ENCODE measurements around the gene HMGN1.

The HMGN1 gene

DNA sequence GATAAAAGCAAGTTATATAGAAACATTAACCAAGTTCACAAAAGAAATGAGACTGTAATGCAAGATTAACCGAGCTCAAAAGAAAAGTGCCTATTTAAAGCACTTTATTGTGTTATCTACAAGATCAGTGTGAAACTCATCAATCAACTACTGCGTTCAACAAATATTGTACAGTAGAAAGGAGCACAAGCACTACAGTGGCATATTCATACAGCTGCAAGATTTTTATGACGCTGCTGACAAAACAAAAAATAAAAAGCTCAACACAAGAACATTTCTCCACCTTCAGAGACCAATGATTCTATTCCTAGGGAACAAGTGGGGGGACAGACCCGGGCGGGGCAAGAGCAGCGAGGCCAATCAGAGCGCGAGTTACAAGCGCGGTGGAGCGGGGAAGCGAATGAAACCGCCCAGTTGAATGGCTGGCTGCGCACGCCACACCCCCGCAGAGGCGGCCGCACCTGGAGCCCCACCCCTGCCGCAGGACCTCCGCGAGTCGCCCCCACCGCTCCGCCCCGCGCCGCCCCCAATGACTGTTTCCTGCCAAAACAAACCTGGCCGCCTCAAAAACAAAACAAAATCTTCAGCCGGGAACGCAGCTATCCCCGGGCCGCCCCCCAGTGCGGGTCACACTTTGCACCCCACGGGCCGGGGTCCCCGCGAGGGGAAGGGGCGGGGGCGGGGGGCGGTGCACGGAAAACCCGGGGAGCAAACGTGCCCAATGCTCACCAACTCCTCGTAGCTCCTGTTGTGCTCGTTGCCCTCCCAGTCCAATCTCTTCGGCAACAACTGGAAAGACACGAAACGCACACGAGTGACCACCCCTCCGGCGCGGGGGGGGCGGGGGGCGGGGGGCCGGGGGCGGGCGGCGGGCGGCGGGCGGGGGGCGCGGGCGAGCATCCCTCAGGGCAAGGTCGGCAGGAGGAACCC lies 36.5 kb downstream of the HMGN1 start:
- H3K36me3 ChIP-seq (ENCODE audit: control insufficient read depth in 4 of 4, insufficient read depth in 4 of 4, low read length in 3 of 4), result peaks cover 6 to 26% (median 17%) of the 10 kb centered on the region in 4 experiments
- H3K27me3 ChIP-seq (replicated peaks in 2 of 5; ENCODE audit: control insufficient read depth in 4 of 5, insufficient read depth in 5 of 5, low read length in 4 of 5), result no peaks in the 10 kb centered on the region
- peaks cover 7 to 18% (median 15%) of the 10 kb centered on the region in 4 experiments for H3K4me1 ChIP-seq (ENCODE audit: control extremely low read depth in 1 of 4, control insufficient read depth in 4 of 4, insufficient read depth in 4 of 4, low read length in 3 of 4)
- H3K9me3 ChIP-seq (ENCODE audit: control extremely low read depth in 1 of 5, control insufficient read depth in 4 of 5, insufficient read depth in 2 of 5, low read depth in 1 of 5, low read length in 4 of 5), result no peaks in the 10 kb centered on the region
- POLR2A ChIA-PET, result interaction anchor here (0.5 to 1.8 kb wide), 7 partner anchors 10 to 866 kb away, joined by 3 to 9 read pairs (median 4); partner anchors contain the start of genes HMGN1 and PSMG1
- peak overlapping the region; percentile 64 to 94 (median 84) for H3K4me3 ChIP-seq (ENCODE audit: control insufficient read depth in 1 of 7, extremely low read depth in 1 of 7, insufficient read depth in 4 of 7, low read depth in 2 of 7, low read length in 6 of 7)
- CTCF ChIA-PET, result interaction anchor here (0.7 to 2.3 kb wide), 4 partner anchors 13 to 132 kb away, joined by 3 to 8 read pairs (median 4); no protein-coding TSS in a partner anchor
- WGBS (ENCODE audit: insufficient coverage), result 0% methylated on average over 27 of the region's 65 CpGs
- peak overlapping the region; percentile 40 to 87 for H3K27ac ChIP-seq (ENCODE audit: insufficient read depth in 1 of 2, low read depth in 1 of 2, low read length in 2 of 2, poor library complexity in 1 of 2, severe bottlenecking in 2 of 2)
- DNase-seq, result peak; percentile 93 to 96 (median 96)

GRCh38 chr21:39311164-39311563 lies 37.7 kb downstream of the HMGN1 start:
- no peak for DNase-seq
- 98% methylated on average over 5 of the region's 7 CpGs for WGBS (ENCODE audit: insufficient coverage)
- Histone ChIP-seq H3K9me3 (ENCODE audit: control extremely low read depth in 1 of 5, control insufficient read depth in 4 of 5, insufficient read depth in 2 of 5, low read depth in 1 of 5, low read length in 4 of 5) (no peaks in the 10 kb centered on the region), H3K36me3 (ENCODE audit: control insufficient read depth in 4 of 4, insufficient read depth in 4 of 4, low read length in 3 of 4) (peaks cover 6 to 26% (median 17%) of the 10 kb centered on the region in 4 experiments), H3K4me3 (ENCODE audit: control insufficient read depth in 1 of 7, extremely low read depth in 1 of 7, insufficient read depth in 4 of 7, low read depth in 2 of 7, low read length in 6 of 7) (no peak overlapping the region), H3K27me3 (replicated peaks in 2 of 5; ENCODE audit: control insufficient read depth in 4 of 5, insufficient read depth in 5 of 5, low read length in 4 of 5) (no peaks in the 10 kb centered on the region), H3K4me1 (ENCODE audit: control extremely low read depth in 1 of 4, control insufficient read depth in 4 of 4, insufficient read depth in 4 of 4, low read length in 3 of 4) (peaks cover 7 to 18% (median 15%) of the 10 kb centered on the region in 4 experiments), H3K27ac (ENCODE audit: insufficient read depth in 1 of 2, low read depth in 1 of 2, low read length in 2 of 2, poor library complexity in 1 of 2, severe bottlenecking in 2 of 2) (no peak overlapping the region)
- POLR2A ChIA-PET, result interaction anchor here (1.8 kb wide), 1 partner anchor 37 kb away, joined by 9 read pairs; the partner anchor contains the start of gene HMGN1
- CTCF ChIA-PET, result no interaction called here

GRCh38 chr21:39307466-39307865 lies 41.4 kb downstream of the HMGN1 start:
- Histone ChIP-seq H3K9me3 (ENCODE audit: control extremely low read depth in 1 of 5, control insufficient read depth in 4 of 5, insufficient read depth in 2 of 5, low read depth in 1 of 5, low read length in 4 of 5) (no peaks in the 10 kb centered on the region), H3K4me1 (ENCODE audit: control extremely low read depth in 1 of 4, control insufficient read depth in 4 of 4, insufficient read depth in 4 of 4, low read length in 3 of 4) (peaks cover 6 to 9% (median 7%) of the 10 kb centered on the region in 4 experiments), H3K27ac (ENCODE audit: insufficient read depth in 1 of 2, low read depth in 1 of 2, low read length in 2 of 2, poor library complexity in 1 of 2, severe bottlenecking in 2 of 2) (no peak overlapping the region), H3K36me3 (ENCODE audit: control insufficient read depth in 4 of 4, insufficient read depth in 4 of 4, low read length in 3 of 4) (peaks cover 6 to 40% (median 27%) of the 10 kb centered on the region in 4 experiments), H3K27me3 (replicated peaks in 2 of 5; ENCODE audit: control insufficient read depth in 4 of 5, insufficient read depth in 5 of 5, low read length in 4 of 5) (no peaks in the 10 kb centered on the region), H3K4me3 (ENCODE audit: control insufficient read depth in 1 of 7, extremely low read depth in 1 of 7, insufficient read depth in 4 of 7, low read depth in 2 of 7, low read length in 6 of 7) (no peak overlapping the region)
- POLR2A ChIA-PET, result no interaction called here
- WGBS (ENCODE audit: insufficient coverage), result no CpG with 5 or more reads among the region's 1 CpG
- no peak for DNase-seq
- CTCF ChIA-PET, result no interaction called here

DNA sequence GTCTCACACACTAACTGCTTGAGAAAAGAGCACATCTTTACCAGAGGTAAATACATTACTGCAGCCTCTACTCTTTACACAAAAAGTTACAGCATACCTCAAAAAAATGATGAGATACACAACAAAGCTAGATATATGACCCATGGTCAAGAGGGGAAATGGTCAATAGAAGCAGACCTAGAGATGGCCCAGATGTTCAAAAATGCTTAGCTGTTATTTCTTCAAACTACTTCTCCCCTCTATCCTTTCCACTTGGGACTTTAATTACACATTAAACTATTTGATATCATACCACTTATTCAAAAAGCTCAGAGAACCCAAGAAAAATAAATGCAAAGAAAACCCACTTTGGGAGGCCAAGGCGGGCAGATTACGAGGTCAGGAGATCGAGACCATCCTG lies 48.3 kb downstream of the HMGN1 start:
- CTCF ChIA-PET, result interaction anchor here (1.3 to 1.6 kb wide), 3 partner anchors 8 to 87 kb away, joined by 3 to 4 read pairs (median 3); no protein-coding TSS in a partner anchor
- no peak for DNase-seq
- H3K36me3 ChIP-seq (ENCODE audit: control insufficient read depth in 4 of 4, insufficient read depth in 4 of 4, low read length in 3 of 4), result peaks cover 11 to 74% (median 38%) of the 10 kb centered on the region in 4 experiments

DNA sequence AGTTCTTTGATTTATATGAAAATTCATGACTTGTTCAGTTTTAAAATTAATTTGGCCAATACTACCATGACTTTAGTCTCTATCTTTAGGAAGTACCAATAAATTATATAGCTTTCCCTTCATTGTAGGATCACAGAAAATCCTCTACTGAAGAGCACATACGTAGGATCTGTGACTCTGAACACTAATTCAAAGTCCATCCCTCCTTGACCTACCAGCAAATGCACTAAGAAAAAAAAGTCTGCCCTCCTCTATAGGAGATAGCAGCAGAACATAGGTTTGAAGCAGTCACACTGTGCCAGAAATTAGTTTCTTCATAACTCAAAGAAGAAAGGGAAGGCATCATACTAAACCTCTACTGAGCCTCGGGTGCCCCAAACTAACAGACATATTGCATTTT lies 52.0 kb downstream of the HMGN1 start:
- Histone ChIP-seq H3K4me1 (ENCODE audit: control extremely low read depth in 1 of 4, control insufficient read depth in 4 of 4, insufficient read depth in 4 of 4, low read length in 3 of 4) (no peaks in the 10 kb centered on the region), H3K36me3 (ENCODE audit: control insufficient read depth in 4 of 4, insufficient read depth in 4 of 4, low read length in 3 of 4) (peaks cover 22 to 87% (median 49%) of the 10 kb centered on the region in 4 experiments), H3K27ac (ENCODE audit: insufficient read depth in 1 of 2, low read depth in 1 of 2, low read length in 2 of 2, poor library complexity in 1 of 2, severe bottlenecking in 2 of 2) (no peak overlapping the region), H3K27me3 (replicated peaks in 2 of 5; ENCODE audit: control insufficient read depth in 4 of 5, insufficient read depth in 5 of 5, low read length in 4 of 5) (no peaks in the 10 kb centered on the region), H3K4me3 (ENCODE audit: control insufficient read depth in 1 of 7, extremely low read depth in 1 of 7, insufficient read depth in 4 of 7, low read depth in 2 of 7, low read length in 6 of 7) (no peak overlapping the region), H3K9me3 (ENCODE audit: control extremely low read depth in 1 of 5, control insufficient read depth in 4 of 5, insufficient read depth in 2 of 5, low read depth in 1 of 5, low read length in 4 of 5) (peaks cover 2 to 17% (median 5%) of the 10 kb centered on the region in 5 experiments)
- no peak for DNase-seq
- ChIA-PET POLR2A (interaction anchor here (0.6 kb wide), 1 partner anchor 59 kb away, joined by 4 read pairs; no protein-coding TSS in a partner anchor), CTCF (interaction anchor here (0.9 to 1.2 kb wide), 3 partner anchors 14 to 147 kb away, joined by 3 to 4 read pairs (median 3); no protein-coding TSS in a partner anchor)
- WGBS (ENCODE audit: insufficient coverage), result 100% methylated on average over 1 of the region's 2 CpGs

More for the DNA sequence above, 48.3 kb downstream of the HMGN1 start:
- H3K27me3 ChIP-seq (replicated peaks in 2 of 5; ENCODE audit: control insufficient read depth in 4 of 5, insufficient read depth in 5 of 5, low read length in 4 of 5), result no peaks in the 10 kb centered on the region
- no peaks in the 10 kb centered on the region for H3K4me1 ChIP-seq (ENCODE audit: control extremely low read depth in 1 of 4, control insufficient read depth in 4 of 4, insufficient read depth in 4 of 4, low read length in 3 of 4)
- no peak overlapping the region for H3K27ac ChIP-seq (ENCODE audit: insufficient read depth in 1 of 2, low read depth in 1 of 2, low read length in 2 of 2, poor library complexity in 1 of 2, severe bottlenecking in 2 of 2)
- no peak overlapping the region for H3K4me3 ChIP-seq (ENCODE audit: control insufficient read depth in 1 of 7, extremely low read depth in 1 of 7, insufficient read depth in 4 of 7, low read depth in 2 of 7, low read length in 6 of 7)
- POLR2A ChIA-PET, result no interaction called here
- peaks cover 2 to 17% (median 5%) of the 10 kb centered on the region in 5 experiments for H3K9me3 ChIP-seq (ENCODE audit: control extremely low read depth in 1 of 5, control insufficient read depth in 4 of 5, insufficient read depth in 2 of 5, low read depth in 1 of 5, low read length in 4 of 5)
- WGBS (ENCODE audit: insufficient coverage), result 100% methylated on average over 2 of the region's 3 CpGs

Measured in common myeloid progenitor, CD34-positive (primary cell).